ENCODE results near the gene RIPK1.

Gene RIPK1

DNA sequence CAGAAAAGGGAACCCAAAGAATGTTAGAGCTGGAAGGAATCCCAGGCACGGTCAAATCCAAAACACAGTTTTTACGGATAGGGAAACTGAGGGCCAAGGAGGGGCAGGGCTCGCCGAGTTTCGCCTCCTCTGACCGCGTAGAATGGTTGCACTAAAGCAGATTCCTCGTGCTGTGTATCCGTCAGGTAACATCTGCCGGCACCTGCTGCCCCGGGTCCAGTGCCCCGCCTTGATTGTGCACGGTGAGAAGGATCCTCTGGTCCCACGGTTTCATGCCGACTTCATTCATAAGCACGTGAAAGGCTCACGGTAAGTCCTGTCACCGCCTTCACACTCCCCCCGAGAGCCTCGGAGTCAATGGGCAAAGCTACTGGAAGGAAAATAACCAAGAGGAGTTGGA, 71.9 kb downstream of the RIPK1 start:
- TF ChIP-seq, protein P1, sequence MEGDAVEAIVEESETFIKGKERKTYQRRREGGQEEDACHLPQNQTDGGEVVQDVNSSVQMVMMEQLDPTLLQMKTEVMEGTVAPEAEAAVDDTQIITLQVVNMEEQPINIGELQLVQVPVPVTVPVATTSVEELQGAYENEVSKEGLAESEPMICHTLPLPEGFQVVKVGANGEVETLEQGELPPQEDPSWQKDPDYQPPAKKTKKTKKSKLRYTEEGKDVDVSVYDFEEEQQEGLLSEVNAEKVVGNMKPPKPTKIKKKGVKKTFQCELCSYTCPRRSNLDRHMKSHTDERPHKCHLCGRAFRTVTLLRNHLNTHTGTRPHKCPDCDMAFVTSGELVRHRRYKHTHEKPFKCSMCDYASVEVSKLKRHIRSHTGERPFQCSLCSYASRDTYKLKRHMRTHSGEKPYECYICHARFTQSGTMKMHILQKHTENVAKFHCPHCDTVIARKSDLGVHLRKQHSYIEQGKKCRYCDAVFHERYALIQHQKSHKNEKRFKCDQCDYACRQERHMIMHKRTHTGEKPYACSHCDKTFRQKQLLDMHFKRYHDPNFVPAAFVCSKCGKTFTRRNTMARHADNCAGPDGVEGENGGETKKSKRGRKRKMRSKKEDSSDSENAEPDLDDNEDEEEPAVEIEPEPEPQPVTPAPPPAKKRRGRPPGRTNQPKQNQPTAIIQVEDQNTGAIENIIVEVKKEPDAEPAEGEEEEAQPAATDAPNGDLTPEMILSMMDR (IDR thresholded peaks at IDR 0.05), result no peak

DNA sequence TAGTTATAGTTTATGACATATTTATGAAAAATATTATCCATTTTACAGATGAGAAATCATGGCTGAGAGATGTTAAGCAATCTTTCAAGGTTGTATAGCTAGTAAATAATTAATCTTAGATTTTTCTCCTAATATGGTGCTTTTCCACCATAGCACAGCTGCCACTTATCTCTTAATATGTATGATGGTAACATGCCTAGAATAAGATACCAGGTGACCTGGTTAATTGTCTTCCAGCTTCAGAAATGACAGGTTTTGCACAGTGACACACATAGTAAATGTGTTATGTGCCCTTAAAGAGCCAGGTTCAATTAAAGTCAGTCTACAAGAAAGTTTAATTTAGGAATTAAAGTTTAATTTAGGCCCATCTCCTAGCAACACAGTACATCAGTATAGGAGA, 74.2 kb downstream of the RIPK1 start:
- TF ChIP-seq, protein P1 (IDR thresholded peaks at IDR 0.05), result no peak

DNA sequence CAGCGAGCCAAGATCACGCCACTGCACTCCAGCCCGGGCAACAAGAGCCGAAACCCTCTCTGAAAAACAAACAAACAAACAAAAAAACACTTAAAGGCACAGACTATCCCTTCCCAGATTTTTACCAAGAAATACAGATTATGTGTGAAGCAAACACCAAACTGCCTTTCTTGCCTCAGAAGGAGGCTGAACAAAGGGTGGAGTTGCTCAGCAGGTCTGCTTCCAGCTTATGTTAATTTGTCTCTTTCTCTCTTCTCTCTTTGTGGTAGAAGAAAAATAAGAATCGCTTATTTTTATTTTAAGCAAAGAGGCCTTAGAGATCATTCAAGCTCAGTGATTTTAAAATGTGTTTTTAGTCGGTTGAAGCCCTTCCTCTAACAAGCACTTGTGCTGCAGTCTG, 74.9 kb downstream of the RIPK1 start:
- TF ChIP-seq, protein P1 (IDR thresholded peaks at IDR 0.05), result no peak

DNA sequence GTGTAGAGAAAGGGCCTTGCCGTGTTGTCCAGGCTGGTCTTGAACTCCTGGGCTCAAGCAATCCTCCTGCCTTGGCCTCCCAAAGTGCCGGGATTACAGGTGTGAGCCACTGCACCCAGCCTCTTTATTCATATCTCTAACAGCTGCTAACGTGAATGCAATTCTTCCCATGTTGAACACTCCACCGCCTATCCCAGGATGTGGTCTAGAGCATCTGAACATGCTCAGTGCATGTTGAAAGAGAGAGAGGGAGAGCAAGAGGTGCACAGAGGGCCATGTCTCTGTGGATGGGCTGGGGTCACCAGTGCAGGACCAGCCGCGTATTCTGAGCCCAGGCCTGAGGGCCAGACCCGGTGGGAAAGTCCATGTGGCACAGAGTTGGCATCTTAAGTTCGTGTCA, 76.3 kb downstream of the RIPK1 start:
- TF ChIP-seq, protein P1 (IDR thresholded peaks at IDR 0.05), result no peak

DNA sequence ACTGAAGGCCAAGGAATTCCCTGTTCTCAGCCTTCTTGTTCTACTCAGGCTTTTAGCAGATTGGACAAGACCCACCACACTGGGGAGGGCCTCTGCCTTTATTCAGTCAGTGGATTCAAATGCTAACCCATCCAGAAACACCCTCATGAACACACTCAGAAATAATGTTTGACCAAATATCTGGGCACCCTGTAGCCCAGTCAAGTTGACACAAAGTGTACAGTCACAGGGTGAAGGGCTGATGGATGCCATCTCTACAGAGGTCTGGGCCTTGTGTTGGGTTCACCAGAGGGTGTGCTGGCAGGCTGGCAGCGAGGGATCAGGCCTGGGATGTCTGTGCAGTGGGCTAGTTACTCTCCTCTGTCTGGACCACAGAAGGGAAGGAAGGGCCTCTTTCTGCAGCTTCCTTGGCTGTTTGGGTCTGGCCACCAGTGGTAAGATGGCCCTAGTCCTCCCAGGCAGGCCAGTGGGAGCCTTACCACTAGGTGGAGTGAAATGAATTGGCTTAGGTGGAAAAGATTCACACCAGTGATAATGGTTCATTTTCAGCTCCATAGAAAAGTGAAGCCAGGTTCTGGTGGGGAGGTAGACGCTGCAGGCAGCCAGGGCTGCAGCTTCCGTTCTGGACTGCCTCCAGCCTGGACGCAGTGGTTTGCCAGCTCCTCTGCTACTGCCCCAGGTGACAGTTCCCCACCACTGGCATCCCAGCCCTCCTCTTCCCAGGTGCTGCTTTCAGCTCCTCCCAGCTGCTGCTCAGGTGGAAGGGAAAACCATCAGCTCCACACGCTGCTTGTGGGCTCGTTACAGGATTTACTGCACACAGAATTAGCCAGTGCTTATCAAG, 79.8 kb downstream of the RIPK1 start:
- TF ChIP-seq, protein P1 (IDR thresholded peaks at IDR 0.05), result no peak; the same call in 1 of the 2 replicates

DNA sequence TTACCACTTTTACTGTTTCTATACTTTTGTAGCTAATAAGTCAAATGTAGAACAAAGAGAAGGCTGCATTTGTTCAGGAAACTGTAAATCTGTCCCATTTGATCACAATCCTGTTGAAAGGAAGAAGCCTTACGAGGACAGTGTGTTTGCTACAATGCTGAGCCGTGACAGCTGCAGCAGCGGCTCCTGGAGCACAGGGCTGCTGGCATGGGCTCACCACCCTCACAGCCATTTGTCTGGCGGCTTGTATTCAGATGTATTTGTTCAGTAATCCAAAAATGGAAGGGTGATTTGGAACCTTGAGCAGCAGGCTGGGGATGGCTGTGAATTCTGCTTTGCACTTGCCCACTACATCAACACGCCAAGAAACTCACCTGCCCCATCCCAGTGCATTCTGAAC, 83.4 kb downstream of the RIPK1 start:
- TF ChIP-seq, protein P1 (IDR thresholded peaks at IDR 0.05), result no peak

DNA sequence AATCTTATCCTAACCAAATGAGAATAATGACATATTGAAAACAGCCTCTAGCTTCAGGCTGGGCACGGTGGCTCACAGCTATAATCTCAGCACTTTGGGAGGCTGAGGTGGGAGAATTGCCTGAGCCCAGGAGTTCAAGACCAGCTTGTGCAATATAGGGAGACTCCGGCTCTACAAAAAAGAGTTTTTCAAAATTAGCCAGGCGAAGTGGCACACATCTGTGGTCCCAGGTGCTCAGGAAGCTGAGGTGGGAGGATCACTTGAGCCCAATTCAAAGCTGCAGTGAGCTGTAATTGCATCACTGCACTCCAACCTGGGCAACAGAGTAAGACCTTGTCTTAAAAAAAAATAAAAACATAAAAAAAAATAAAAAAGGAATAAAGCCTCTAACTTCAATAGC, 84.4 kb downstream of the RIPK1 start:
- TF ChIP-seq, protein P1 (IDR thresholded peaks at IDR 0.05), result no peak
